Measurements from ENCODE around the gene KRTAP1-5. TPM values are rescaled to one million over a fixed set of nuclear protein-coding genes. Genes with fewer than 3 reads are reported as not detected.

Gene KRTAP1-5
- total and polyA plus RNA-seq, 2 experiments from 2014 or later = not detected

DNA sequence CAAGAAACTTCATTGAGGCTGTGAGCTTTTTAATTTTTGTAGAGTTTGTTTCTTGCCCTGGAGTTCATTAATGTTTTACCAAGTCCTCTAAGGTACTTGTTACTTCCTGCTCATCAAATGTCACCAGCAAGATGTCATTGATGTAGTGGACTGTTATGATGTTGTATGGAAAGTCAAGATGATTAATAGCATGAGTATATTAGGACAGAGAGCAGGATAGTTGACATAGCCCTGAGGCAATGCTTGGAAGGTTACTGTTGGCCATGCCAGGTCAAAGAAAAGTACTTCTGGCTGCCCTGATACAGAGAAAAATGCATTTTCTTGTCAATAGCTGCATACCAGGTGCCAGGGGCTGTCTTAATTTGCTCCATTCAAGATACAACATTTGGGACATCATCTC is 6.7 kb downstream of the KRTAP1-5 start:
- Histone ChIP-seq H3K27ac (no peak overlapping the region), H3K4me2 (no peak overlapping the region), H3K79me2 (no peaks in the 10 kb centered on the region)

GRCh38 chr17:41019415-41019814 is 7.6 kb downstream of the KRTAP1-5 start:
- H3K4me1 ChIP-seq (ENCODE audit: insufficient read depth) = no peaks in the 10 kb centered on the region
- no peak overlapping the region for H3K4me3 ChIP-seq
- H3K4me2 ChIP-seq = no peak overlapping the region
- no peaks in the 10 kb centered on the region for H3K79me2 ChIP-seq
- H3K9me3 ChIP-seq (ENCODE audit: low read depth) = no peaks in the 10 kb centered on the region
- no peaks in the 10 kb centered on the region for H3K27me3 ChIP-seq
- no peak overlapping the region for H2AFZ ChIP-seq
- no peak for DNase-seq (ENCODE audit: low spot score)
- 92% methylated on average over 3 of the region's 3 CpGs for WGBS (ENCODE audit: low lambda C conversion rate, missing lambda C conversion rate)
- H3K27ac ChIP-seq = no peak overlapping the region
- TF ChIP-seq, protein P1, sequence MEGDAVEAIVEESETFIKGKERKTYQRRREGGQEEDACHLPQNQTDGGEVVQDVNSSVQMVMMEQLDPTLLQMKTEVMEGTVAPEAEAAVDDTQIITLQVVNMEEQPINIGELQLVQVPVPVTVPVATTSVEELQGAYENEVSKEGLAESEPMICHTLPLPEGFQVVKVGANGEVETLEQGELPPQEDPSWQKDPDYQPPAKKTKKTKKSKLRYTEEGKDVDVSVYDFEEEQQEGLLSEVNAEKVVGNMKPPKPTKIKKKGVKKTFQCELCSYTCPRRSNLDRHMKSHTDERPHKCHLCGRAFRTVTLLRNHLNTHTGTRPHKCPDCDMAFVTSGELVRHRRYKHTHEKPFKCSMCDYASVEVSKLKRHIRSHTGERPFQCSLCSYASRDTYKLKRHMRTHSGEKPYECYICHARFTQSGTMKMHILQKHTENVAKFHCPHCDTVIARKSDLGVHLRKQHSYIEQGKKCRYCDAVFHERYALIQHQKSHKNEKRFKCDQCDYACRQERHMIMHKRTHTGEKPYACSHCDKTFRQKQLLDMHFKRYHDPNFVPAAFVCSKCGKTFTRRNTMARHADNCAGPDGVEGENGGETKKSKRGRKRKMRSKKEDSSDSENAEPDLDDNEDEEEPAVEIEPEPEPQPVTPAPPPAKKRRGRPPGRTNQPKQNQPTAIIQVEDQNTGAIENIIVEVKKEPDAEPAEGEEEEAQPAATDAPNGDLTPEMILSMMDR (IDR thresholded peaks at IDR 0.05; ENCODE audit: poor library complexity) = no peak
- no peaks in the 10 kb centered on the region for H3K36me3 ChIP-seq (replicated peaks; ENCODE audit: insufficient read depth, low read depth)
- no peaks in the 10 kb centered on the region for H4K20me1 ChIP-seq (ENCODE audit: insufficient read depth, poor library complexity, severe bottlenecking)
- H3K9me2 ChIP-seq (replicated peaks; ENCODE audit: insufficient read depth) = no peaks in the 10 kb centered on the region

More for the DNA sequence above, 6.7 kb downstream of the KRTAP1-5 start:
- H3K9me2 ChIP-seq (replicated peaks; ENCODE audit: insufficient read depth) = no peaks in the 10 kb centered on the region
- H3K4me3 ChIP-seq = no peak overlapping the region
- H3K9me3 ChIP-seq (ENCODE audit: low read depth) = no peaks in the 10 kb centered on the region
- no peaks in the 10 kb centered on the region for H3K27me3 ChIP-seq
- no peak overlapping the region for H2AFZ ChIP-seq
- no peaks in the 10 kb centered on the region for H3K36me3 ChIP-seq (replicated peaks; ENCODE audit: insufficient read depth, low read depth)
- H3K4me1 ChIP-seq (ENCODE audit: insufficient read depth) = no peaks in the 10 kb centered on the region
- DNase-seq (ENCODE audit: low spot score) = no peak
- TF ChIP-seq EZH2 (IDR thresholded peaks at IDR 0.05; ENCODE audit: borderline replicate concordance) = no peak
- TF ChIP-seq EZH2phosphoT487 (IDR thresholded peaks at IDR 0.05; ENCODE audit: low read depth, severe bottlenecking, unreplicated experiment) = no peak
- H4K20me1 ChIP-seq (ENCODE audit: insufficient read depth, poor library complexity, severe bottlenecking) = no peaks in the 10 kb centered on the region

GRCh38 chr17:41018541-41018940 is 8.5 kb downstream of the KRTAP1-5 start:
- Histone ChIP-seq H3K27me3 (no peaks in the 10 kb centered on the region), H3K4me2 (no peak overlapping the region), H3K36me3 (replicated peaks; ENCODE audit: insufficient read depth, low read depth) (no peaks in the 10 kb centered on the region), H3K9me2 (replicated peaks; ENCODE audit: insufficient read depth) (no peaks in the 10 kb centered on the region), H3K79me2 (no peaks in the 10 kb centered on the region), H2AFZ (no peak overlapping the region), H3K4me1 (ENCODE audit: insufficient read depth) (no peaks in the 10 kb centered on the region), H4K20me1 (ENCODE audit: insufficient read depth, poor library complexity, severe bottlenecking) (no peaks in the 10 kb centered on the region), H3K9me3 (ENCODE audit: low read depth) (no peaks in the 10 kb centered on the region), H3K4me3 (no peak overlapping the region), H3K27ac (no peak overlapping the region)
- no peak for TF ChIP-seq EZH2 (IDR thresholded peaks at IDR 0.05; ENCODE audit: borderline replicate concordance)
- TF ChIP-seq, protein P1 (IDR thresholded peaks at IDR 0.05; ENCODE audit: poor library complexity) = no peak
- no peak for TF ChIP-seq EZH2phosphoT487 (IDR thresholded peaks at IDR 0.05; ENCODE audit: low read depth, severe bottlenecking, unreplicated experiment)
- no peak for DNase-seq (ENCODE audit: low spot score)
- WGBS (ENCODE audit: low lambda C conversion rate, missing lambda C conversion rate) = 93% methylated on average over 3 of the region's 3 CpGs

GRCh38 chr17:41016578-41017215 is 10.3 kb downstream of the KRTAP1-5 start:
- Histone ChIP-seq H3K4me1 (ENCODE audit: insufficient read depth) (no peaks in the 10 kb centered on the region), H3K9me2 (replicated peaks; ENCODE audit: insufficient read depth) (no peaks in the 10 kb centered on the region), H2AFZ (no peak overlapping the region), H3K4me2 (no peak overlapping the region), H3K79me2 (no peaks in the 10 kb centered on the region), H3K27me3 (no peaks in the 10 kb centered on the region), H3K27ac (no peak overlapping the region), H3K36me3 (replicated peaks; ENCODE audit: insufficient read depth, low read depth) (no peaks in the 10 kb centered on the region), H3K9me3 (ENCODE audit: low read depth) (no peaks in the 10 kb centered on the region), H3K4me3 (no peak overlapping the region), H4K20me1 (ENCODE audit: insufficient read depth, poor library complexity, severe bottlenecking) (no peaks in the 10 kb centered on the region)
- DNase-seq (ENCODE audit: low spot score) = no peak
- 84% methylated on average over 13 of the region's 13 CpGs for WGBS (ENCODE audit: low lambda C conversion rate, missing lambda C conversion rate)
- TF ChIP-seq, protein P1 (IDR thresholded peaks at IDR 0.05; ENCODE audit: poor library complexity) = no peak
- TF ChIP-seq EZH2 (IDR thresholded peaks at IDR 0.05; ENCODE audit: borderline replicate concordance) (no peak), EZH2phosphoT487 (IDR thresholded peaks at IDR 0.05; ENCODE audit: low read depth, severe bottlenecking, unreplicated experiment) (no peak)

All from hepatocyte (in vitro differentiated cells).